Globus pallidus (tissue), 1 donor: Measurements from ENCODE around the gene UNC79.
A peak's percentile ranks its signal among the peaks of the same experiment; 100 is the strongest.

Source experiments
- DNase-seq: peaks from one replicate; pipeline ENCODE4 v3.0.0-alpha.2; 2015; ENCODE audit warnings: low spot score

Gene UNC79

GRCh38 chr14:93548102-93548843 lies 117.5 kb downstream of the UNC79 start:
- no peak for DNase-seq

GRCh38 chr14:93549595-93549994 lies 118.9 kb downstream of the UNC79 start:
- DNase-seq = no peak

- no peak for DNase-seq
Observed at GRCh38 chr14:93564918-93565317, 134.2 kb downstream of the UNC79 start.

GRCh38 chr14:93566065-93566693 lies 135.4 kb downstream of the UNC79 start:
- DNase-seq = no peak

- no peak for DNase-seq
Observed at GRCh38 chr14:93571275-93571674, 140.5 kb downstream of the UNC79 start.

GRCh38 chr14:93579178-93579577 lies 148.4 kb downstream of the UNC79 start:
- no peak for DNase-seq

GRCh38 chr14:93582516-93582915 lies 151.8 kb downstream of the UNC79 start:
- DNase-seq = no peak

GRCh38 chr14:93587330-93587729 lies 156.6 kb downstream of the UNC79 start:
- no peak for DNase-seq

GRCh38 chr14:93591506-93591905 lies 160.8 kb downstream of the UNC79 start:
- DNase-seq = no peak

- DNase-seq = no peak
Observed at GRCh38 chr14:93592786-93593185, 162.0 kb downstream of the UNC79 start.

GRCh38 chr14:93606091-93606490 lies 175.4 kb downstream of the UNC79 start:
- DNase-seq = no peak

- peak; percentile 52 for DNase-seq
Observed at GRCh38 chr14:93619176-93619793, 188.5 kb downstream of the UNC79 start.

- DNase-seq = no peak
Observed at GRCh38 chr14:93628048-93628447, 197.3 kb downstream of the UNC79 start.

- no peak for DNase-seq
Observed at GRCh38 chr14:93629643-93630042, 198.9 kb downstream of the UNC79 start.

- no peak for DNase-seq
Observed at GRCh38 chr14:93638790-93639189, 208.1 kb downstream of the UNC79 start.

- no peak for DNase-seq
Observed at GRCh38 chr14:93643127-93643526, 212.4 kb downstream of the UNC79 start.

- no peak for DNase-seq
Observed at GRCh38 chr14:93643676-93644075, 212.9 kb downstream of the UNC79 start.

GRCh38 chr14:93645200-93645599 lies 214.5 kb downstream of the UNC79 start:
- DNase-seq = peak; percentile 9

- peak; percentile 7 for DNase-seq
Observed at GRCh38 chr14:93648440-93649168, 217.9 kb downstream of the UNC79 start.

- DNase-seq = no peak
Observed at GRCh38 chr14:93654599-93654998, 223.9 kb downstream of the UNC79 start.

GRCh38 chr14:93655078-93655750 lies 224.5 kb downstream of the UNC79 start:
- peak; percentile 87 for DNase-seq

- peak; percentile 16 for DNase-seq
Observed at GRCh38 chr14:93657875-93658274, 227.1 kb downstream of the UNC79 start.
